ENCODE measurements around the gene CRABP2.

Gene CRABP2

GRCh38 chr1:156741481-156741983, 36.1 kb upstream of the CRABP2 start:
- no peak for DNase-seq

GRCh38 chr1:156740741-156741480, 35.5 kb upstream of the CRABP2 start, which contains the start of gene MRPL24:
MRPL24 (minus strand) TSS chr1:156741088; CDS start chr1:156738704, 2,384 bp downstream.
- peak; percentile 100 for DNase-seq

GRCh38 chr1:156740237-156740740, 34.9 kb upstream of the CRABP2 start:
- DNase-seq, result no peak

GRCh38 chr1:156738916-156739315, 33.5 kb upstream of the CRABP2 start:
- no peak for DNase-seq

- no peak for DNase-seq
Observed at GRCh38 chr1:156738407-156738806, 33.0 kb upstream of the CRABP2 start.

GRCh38 chr1:156733989-156734584, 28.7 kb upstream of the CRABP2 start:
- DNase-seq, result no peak

- peak; percentile 99 for DNase-seq
Observed at GRCh38 chr1:156728599-156729462, 23.4 kb upstream of the CRABP2 start, which contains the start of gene ISG20L2. ISG20L2 (minus strand) TSS chr1:156728766; CDS start chr1:156727652, 1,114 bp downstream.

- DNase-seq, result peak; percentile 82
Observed at GRCh38 chr1:156727926-156728598, 22.7 kb upstream of the CRABP2 start, which contains the start of gene METTL25B. METTL25B (plus strand) TSS chr1:156728469; CDS start chr1:156729105, 636 bp downstream.

- DNase-seq, result no peak
Observed at GRCh38 chr1:156727492-156727891, 22.1 kb upstream of the CRABP2 start.

- peak; percentile 63 for DNase-seq
Observed at GRCh38 chr1:156726549-156727226, 21.3 kb upstream of the CRABP2 start.

- DNase-seq, result peak; percentile 80
Observed at GRCh38 chr1:156725683-156726280, 20.4 kb upstream of the CRABP2 start.

GRCh38 chr1:156721535-156721934, 16.2 kb upstream of the CRABP2 start:
- DNase-seq, result no peak

GRCh38 chr1:156721131-156721530, 15.7 kb upstream of the CRABP2 start:
- no peak for DNase-seq

- DNase-seq, result peak; percentile 39
Observed at GRCh38 chr1:156717351-156717750, 12.0 kb upstream of the CRABP2 start.

GRCh38 chr1:156714830-156715229, 9.4 kb upstream of the CRABP2 start:
- DNase-seq, result no peak

- DNase-seq, result no peak
Observed at GRCh38 chr1:156712626-156713025, 7.2 kb upstream of the CRABP2 start.

GRCh38 chr1:156711011-156711817, 5.8 kb upstream of the CRABP2 start:
- no peak for DNase-seq

- DNase-seq, result peak; percentile 93
Observed at GRCh38 chr1:156709757-156710489, 4.5 kb upstream of the CRABP2 start.

GRCh38 chr1:156709031-156709430, 3.6 kb upstream of the CRABP2 start:
- DNase-seq, result no peak

All from NCI-H1694 (cell line).